NCI-H345 treated with DMSO at 0.1 percent for 48 hours (cell line): ENCODE results near the gene OR2H1.

ENCODE experiments used
- DNase-seq: peaks from one replicate; lab custom pipeline; 2025; ENCODE audit not compliant: unreplicated experiment; lab: John Stamatoyannopoulos, UW

OR2H1 gene

DNA sequence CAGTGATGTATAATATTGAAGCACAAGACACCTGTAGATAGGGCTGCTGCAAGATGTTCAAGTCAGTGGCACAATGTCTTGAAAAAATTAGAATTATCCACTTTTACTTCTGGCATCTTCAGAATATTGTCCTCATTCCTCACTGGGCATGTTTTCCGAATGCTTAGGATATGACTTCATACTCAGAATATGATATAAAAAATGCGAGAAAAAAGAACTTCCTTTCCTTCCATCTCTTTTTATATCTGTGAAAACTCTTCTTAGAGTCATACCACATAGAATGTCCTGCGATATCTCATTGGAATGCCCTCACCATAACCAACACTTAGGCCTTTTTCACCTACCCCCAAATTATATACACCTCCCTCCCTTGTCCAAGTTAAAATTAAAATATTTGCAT is 26.2 kb downstream of the OR2H1 start:
- DNase-seq: no peak

DNA sequence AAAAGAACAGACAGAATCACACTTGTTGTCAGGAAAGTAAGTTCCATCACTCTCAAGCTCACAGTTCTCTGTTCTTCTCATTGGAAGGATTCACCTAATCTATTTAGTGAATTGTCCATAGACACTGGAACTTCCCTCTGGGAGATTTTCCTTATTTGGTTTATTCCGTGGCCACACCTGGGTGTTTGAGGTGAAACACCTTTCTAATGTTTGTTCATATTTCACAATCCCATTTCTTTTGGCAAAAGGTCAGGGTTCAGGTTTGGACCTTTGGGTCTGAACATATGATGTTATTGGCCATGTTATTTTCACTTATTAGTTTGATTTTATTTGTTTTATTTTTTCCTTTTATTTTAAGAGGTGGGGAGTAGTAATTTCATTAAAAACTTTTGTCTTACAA is 26.8 kb downstream of the OR2H1 start:
- no peak for DNase-seq

DNA sequence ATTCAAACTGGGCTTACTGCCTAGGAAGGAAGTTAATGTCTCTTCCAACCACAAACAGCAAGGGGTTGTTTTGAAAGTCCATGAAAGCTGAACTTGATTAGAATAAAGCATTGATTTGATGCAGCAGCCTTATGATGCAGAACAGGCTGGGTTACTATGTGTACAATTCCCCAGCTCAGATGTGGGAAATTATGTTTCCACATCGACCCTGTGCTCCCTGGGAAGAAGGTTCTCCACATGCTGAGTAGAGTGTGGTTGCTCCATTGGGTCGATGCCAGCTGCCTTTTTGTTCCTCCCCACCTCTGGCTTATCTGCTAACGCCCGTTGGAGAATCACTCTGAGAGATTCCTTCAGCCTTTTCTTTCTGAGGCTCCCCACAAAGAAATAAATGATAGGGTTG is 29.6 kb downstream of the OR2H1 start:
- no peak for DNase-seq

DNA sequence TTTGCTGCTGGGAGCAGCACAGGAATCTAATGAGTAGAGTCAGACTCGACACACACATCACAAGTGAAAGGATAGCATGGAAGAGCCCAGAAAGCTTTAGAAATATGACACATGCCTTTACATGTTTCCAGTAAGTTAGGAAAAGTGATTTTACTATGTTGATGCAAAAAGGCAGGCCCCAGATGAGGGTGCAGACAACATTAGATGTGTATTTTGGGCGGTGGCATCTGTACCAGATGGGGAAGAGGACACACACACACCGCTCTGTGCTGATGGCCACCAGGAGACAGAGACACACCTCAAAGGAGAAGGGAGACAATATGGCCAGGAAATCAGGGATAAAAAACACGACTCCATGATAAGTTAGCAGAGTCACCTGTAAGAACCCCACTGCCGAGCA is 30.2 kb downstream of the OR2H1 start:
- no peak for DNase-seq

DNA sequence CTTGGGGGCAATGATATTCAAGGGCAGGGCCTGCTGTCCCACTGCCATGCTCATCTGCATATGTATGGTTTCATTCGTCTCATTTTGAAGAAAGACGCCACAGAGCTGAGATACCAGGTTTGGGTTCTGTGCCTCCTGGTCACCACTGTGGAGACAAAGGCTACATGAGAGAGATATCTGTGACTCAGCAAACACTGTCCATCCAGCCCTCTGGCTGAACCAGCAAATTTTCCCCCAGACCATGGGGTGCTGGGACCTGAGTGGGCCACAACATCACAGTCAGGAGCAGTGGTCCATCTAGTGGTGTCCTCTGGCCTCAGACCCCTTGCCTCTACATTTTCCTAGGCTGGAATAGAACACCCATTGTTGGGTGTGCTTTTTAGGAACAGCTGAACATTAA is 30.7 kb downstream of the OR2H1 start, which contains the start of gene MAS1L:
Gene MAS1L (minus strand): TSS at position 297 of the 400 bp plus-strand sequence. CDS start 54 bp downstream, at position 243.
- no peak for DNase-seq

DNA sequence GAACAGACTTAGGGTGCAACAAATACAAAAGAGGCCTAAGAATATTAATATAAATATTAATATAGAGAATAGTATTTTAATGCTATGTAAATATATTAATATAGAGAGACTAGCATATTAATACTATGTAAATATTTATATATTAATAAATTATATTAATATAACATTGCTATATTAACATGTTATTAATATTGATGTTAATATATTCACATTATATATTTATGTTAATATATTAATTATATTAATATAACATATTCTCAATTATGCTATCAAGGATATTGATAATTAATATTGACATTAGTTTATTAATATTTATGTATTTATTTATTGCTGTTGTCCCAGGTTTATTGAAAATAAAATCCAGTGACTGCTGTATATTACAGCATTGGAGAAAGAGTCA is 31.9 kb downstream of the OR2H1 start:
- no peak for DNase-seq

DNA sequence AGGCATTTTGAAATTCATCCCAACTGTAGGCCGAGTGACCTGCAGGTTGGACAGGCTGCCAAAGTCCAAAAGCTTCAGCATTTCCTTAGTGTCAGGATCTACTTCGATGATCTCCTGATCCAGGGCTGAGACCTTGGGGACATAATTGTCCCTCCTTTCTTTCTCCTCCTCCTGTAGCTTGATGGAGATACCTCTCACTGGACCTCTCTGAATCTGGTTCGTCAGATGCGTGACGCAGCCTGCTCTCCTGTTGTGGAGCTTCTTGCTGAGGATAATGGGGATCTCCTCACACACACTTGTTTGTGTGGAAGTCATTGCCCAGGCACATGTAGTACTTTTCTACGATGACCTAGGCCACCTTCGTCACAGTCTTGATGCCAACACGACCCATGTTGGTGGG is 32.3 kb downstream of the OR2H1 start:
- no peak for DNase-seq

DNA sequence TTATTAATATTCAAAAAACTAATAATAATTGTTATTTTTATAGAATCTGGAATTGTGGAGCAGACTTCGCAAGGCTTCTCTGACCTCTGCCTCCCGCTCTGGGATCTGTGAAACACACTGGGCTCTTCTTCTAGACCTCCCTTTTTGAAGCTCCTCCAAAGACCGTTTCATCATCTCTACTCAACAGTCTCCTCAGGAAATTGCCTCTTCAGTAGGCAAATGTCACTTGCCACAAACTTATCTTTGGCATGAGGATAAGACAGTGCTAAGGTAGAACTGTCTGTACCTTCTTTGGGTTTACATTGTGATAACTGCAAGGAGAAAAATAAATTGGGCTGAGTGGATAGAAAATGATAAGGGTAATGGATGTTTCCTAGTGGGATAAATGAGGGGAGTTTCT is 33.1 kb downstream of the OR2H1 start:
- DNase-seq: no peak

DNA sequence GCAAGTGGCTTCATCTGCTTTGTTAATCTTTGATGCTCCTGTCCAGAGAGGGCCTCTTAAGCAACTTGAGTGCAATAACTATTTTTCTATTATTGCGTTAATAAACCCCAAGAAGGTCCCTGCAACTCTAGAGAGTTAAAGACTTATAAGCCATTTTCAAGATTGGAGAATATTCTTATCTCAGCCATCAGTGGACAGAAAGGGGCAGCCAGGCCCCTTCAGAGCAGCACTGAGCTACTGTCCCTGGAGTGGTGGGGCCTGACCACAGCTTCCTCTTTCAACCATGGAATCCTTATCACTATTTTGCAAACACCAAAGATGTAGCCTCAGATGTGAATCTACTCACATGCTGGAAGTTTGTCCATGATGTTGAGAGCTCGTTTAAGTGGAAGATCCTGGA is 33.6 kb downstream of the OR2H1 start:
- no peak for DNase-seq

DNA sequence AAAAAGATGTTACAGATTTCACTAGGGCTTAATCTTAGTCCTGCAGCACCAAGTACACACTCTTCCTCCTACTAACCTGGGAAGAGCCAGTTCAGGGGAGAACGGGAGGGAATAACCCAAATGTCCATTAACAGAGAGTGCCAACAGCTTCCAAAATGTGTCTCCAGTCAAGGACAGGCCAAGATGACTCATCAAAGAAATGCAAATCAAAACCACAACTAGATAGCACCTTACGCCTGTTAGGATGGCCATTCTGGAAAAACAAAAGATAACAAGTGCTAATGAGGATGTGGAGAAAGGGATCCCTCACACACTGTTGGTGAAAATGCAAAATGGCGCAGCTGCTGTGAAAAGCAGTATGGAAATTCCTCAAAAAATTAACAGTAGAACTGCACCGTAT is 34.6 kb downstream of the OR2H1 start:
- DNase-seq: no peak

DNA sequence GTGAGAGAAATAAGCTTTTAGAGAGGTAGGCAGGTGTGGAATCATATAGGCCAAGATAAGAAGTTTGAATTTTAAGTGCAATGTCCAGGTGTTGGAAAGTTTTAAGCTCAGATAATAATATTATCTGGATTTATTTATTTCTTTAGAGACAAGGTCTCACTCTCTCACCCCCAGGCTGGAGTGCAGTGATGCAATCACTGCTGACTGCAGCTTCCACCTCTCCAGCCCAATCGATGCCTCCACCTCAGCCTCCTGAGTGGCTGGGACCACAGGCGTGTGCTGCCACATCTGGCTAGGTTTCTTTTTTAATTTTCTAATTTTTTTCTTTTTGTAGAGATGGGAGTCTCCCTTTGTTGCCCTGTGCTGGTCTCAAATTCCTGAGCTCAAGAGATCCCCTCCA is 36.3 kb downstream of the OR2H1 start:
- DNase-seq: no peak

DNA sequence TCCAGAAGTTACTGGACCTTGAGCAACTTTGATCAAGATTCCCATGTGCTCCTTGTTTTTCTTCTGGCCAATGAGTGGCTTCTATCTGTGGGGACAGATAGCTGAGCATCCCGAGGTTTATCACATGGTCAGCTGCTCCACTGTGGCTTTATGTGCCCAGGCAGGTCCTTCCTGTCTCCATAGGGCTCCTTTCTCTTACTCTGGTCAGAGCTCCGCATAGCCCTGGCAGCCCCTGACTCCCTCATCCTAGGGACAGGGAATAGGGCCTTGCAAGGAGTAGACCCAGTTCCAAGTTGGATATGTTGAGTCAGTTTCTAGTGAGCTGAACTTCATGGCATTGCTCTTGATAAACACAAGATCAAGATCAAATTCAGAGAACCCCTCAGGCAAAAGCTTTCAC is 37.2 kb downstream of the OR2H1 start:
- no peak for DNase-seq

DNA sequence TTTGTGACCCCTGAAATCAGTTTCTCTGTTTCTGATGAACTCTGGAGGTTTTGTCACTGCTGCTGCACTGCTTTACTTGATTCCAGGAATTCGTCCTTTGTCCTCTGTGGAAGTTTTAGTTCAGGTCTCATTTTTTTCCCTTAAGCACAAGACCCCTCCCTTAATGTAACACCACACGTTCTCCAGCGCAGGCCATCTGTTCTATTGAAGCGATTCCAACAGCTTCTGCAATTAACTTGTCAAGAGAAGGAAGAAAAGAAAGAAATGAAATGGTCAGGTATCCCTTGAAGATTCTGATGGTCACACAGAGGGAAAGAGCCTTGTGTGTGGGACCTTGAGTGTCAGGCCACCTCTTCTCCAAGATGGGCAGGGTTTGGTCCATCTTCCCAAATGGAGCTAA is 38.6 kb downstream of the OR2H1 start:
- DNase-seq: no peak

DNA sequence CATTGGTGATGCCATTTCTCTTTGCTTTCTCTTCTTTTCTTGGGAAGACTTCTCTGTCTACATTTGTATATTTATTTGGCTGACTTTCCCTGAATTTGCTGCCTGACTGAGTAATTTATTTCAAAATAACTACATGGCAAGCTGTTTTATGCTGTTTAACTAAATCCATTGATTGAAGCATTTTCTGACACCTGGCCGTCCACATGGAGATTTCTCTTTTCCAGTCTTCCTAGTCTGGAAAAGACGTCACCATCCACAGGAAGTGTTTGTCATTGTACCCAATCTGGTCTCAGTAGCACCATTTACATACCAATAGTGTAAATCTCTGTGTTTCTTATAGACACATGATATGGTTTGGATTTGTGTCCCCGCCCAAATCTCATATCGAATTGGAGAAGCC is 40.0 kb downstream of the OR2H1 start:
- no peak for DNase-seq

DNA sequence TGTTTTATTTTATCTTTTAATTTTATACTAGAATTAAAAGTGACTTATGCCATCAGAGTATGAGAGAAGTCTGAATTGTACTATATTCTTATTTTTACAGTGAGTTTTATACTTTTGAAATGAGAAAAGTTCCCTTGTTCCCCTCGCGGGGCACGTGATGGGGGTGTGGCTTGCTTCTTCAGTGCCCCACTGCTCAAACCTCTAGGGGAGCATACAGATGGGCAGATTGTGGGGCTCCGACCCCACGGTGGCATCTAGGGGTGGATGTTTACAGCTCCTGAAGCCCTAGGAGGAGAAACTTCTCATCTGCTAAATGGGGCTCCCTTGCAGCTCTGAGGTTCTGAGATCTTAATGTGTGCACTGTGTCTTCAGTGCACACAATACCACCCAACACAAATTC is 42.7 kb downstream of the OR2H1 start:
- no peak for DNase-seq

DNA sequence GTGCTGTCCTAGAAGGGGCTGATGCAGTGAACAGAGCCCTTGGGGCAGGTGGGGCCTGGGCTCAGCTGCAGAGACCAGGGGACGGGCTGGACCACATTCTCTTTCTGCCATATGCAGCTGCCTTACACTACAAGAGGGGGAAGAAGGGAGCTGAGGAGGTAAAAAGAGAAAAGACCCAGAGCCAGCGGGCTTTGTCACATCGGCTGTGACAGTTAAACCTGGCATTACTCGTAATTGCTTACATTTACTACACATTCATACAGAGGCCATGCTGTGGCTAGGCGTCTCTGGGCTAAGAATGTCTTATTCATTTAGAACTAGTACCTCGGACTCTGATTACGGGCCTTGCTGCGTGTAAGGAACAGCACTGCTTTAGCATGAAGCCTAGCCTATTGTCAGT is 43.6 kb downstream of the OR2H1 start:
- DNase-seq: no peak

DNA sequence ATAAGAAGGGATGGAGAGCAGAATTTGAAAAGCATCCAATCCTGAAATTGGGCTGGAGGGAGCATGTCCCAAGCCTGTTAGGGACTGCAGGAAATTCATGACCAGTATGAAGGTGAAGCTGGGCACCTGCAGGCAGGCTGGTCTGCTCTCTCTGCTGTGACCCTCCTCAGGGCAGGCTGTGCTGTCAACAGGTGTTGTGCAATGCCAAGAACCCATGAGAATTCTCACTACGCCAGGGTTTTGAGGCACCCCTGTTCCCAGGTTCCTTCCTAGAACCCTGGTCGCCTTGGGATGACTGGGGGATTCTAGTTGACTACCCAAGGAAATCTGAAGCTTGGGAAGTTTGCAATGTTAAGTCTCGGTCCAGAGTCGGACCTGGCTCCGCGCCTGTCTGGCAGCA is 44.2 kb downstream of the OR2H1 start:
- DNase-seq: no peak

DNA sequence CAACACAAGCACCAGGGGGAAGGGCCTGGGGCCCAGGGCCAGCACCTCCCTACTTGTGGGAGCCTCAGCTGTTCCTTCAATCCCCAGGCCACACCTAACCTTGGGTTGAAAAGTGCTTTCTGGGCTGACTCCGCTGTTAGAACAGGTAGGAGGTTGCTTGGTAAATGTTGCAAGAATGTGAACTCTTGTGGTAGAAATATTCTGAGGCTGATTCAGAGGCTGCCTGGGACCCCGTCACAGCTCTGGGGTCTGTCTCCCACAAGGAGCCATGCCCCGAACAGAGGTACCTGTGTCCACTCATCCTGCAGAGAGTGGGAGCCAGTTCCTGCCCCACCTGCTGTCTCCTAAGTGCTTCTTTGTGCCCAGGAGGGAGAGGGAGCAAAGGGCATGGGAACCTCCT is 45.2 kb downstream of the OR2H1 start:
- no peak for DNase-seq

DNA sequence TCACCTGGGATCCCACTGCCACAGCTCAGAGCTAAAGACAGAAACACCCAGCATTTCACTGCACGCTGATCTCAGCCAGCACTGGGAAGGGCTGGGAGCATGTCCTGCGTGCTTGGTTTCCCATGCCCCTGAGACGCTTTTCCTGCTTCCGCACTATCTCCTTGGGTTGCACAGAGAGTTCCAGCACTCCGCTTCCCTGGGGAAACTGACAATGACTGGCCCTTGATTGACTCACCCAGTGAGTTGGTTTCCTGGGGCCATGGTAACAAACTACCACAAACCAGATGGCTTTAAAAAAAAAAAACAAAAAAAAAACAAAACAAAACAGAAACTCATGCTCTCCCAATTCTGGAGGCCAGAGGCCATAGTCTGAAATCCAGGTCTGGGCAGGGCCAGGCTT is 45.6 kb downstream of the OR2H1 start:
- DNase-seq: no peak

DNA sequence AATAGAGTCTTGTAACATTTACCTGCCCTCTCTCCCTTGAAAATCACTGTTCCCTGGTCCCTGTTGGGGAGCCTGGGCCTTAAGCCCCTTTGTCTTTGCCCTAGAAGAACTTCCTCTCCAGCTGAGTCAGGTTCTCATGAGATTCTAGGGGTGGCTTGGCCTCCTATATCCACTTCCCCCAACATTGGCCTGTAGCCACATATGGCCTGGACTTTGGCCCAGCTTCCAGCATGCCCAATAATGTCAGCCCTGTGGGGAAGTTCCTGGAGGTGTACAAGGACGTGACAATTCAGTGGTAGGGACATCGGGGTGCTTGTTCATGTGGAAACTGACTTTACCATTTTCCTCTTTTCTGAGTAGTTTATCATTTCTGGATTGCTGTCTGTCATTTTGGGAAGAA is 48.0 kb downstream of the OR2H1 start:
- no peak for DNase-seq

DNA sequence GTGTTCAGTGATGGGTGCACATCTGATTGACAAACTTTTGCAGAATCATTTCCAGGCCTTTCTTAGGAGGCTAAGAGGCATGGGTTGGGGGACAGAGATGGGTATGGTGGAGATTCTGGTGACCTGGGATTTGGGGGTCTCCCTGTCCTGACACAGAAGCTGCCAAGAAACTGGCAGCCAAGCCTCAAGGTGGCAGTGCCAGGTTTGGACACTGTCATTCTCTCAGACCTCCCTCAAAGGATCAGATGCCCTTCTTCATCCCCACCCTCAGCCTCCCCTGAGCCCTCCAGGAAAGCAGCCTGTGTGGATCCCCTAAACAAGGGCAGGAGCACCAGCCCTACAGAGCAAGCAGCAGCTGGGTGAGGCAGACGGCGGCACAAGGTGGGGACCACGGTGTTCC is 48.9 kb downstream of the OR2H1 start:
- DNase-seq: no peak

DNA sequence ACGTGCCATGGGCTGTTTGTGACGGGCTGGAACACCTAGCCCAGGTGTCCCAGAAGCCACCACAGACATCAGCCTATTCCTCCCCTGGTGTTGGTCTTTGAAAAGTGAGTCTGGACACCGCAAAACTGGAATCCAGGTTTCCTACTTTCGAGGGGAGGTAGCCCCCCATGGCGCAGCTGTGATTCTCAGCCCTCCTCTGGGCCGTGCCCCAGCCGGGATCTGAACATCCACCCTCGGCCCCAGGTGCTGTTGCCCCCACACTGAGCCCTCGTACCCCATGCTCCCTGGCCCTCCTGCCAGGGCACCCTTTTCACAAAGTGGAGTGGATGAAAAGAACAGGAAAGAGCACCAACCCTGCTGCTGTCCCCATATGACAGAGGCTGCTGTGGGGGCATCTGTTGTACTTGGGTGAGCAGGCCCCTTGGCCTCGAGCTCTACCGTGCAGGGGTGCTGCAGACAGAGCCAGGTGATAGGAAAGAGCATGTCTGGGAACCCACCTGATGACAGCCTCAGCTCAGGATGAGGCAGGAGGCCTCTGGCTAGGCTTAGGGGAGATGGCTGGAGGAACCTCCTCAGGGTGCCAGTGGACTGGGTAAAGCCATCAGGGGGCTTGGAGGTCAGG is 49.6 kb downstream of the OR2H1 start:
- DNase-seq: no peak

DNA sequence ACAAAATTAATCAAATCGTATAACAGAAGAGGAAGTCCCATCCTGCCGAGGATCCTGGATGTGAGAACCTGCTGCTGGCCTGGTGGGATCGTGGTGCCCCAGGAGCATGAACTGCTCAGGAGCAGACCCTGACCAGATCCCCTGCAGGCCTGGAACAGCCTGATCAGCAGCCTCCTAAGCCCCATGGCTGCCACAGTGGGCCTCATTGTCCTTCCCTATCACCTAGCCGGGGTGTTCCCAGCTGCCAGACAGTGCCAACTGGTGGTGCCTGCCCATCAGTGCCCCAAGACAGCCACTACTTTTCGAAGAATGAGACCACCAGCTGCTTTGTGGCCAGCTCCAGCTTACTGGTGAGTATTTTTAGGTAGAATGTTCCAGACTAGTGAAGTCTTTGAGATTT is 50.4 kb downstream of the OR2H1 start:
- DNase-seq: no peak

DNA sequence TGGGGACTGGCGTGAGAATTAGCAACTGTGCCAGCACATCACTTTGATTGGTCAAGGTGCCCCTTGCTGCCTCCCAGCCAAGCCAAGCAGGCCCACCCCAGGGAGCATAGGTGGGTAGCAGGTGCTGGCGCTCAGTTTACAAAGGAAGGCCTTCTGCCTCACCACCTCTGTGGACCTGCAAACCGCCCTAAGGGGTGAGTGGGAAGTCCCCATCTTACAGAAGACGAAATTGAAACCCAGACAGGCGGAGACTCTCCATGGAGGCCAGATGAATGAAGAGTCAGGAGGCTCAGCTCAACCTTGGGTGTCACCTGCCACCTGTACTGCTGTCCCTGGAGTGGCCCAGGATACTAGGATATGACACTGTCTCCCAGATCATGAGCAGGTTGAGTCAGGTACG is 52.3 kb downstream of the OR2H1 start:
- DNase-seq: no peak
